A673 (cell line): ENCODE data around the gene CRX. TPM values are rescaled to one million over a fixed set of nuclear protein-coding genes. Genes with fewer than 3 reads are reported as not detected.

ENCODE experiments used
- BruUV-seq: library from RNA; stranded (reverse); fragments of 400-500 nt; replicated peaks from 2 replicates; lab custom pipeline; 2021; lab: Mats Ljungman, UMichigan
- CTCF ChIA-PET: fragments of 300-600 bp; sonication (Branson Sonifier 250); formaldehyde crosslinking; loops from one replicate; lab custom pipeline; 2022; ENCODE audit warnings: antibody characterized with exemption; lab: Charles Lee
- POLR2A ChIA-PET: fragments of 300-600 bp; sonication (Branson Sonifier 250); formaldehyde crosslinking; loops from one replicate; lab custom pipeline; 2022; ENCODE audit warnings: antibody characterized with exemption; ENCODE audit not compliant: low non-redundant PET; lab: Charles Lee
- DNase-seq: peaks from one replicate; pipeline ENCODE4 v3.0.0-alpha.2; 2015; ENCODE audit warnings: low spot score
- H3K27ac ChIP-seq: fragments of 200-600 bp; sonication (generic); 2 replicates; pipeline ENCODE4 v1.5.1; 2016; ENCODE audit warnings: mixed run types, low read depth, mild to moderate bottlenecking, mixed read lengths, antibody characterized with exemption, low read length; ENCODE audit not compliant: poor library complexity, severe bottlenecking
- H3K27me3 ChIP-seq: fragments of 200-600 bp; sonication (generic); replicated peaks from 2 replicates; pipeline ENCODE4 v1.6.1; 2017; ENCODE audit warnings: mixed run types, low read depth, mild to moderate bottlenecking, mixed read lengths, antibody characterized with exemption, low read length; ENCODE audit not compliant: insufficient read depth, poor library complexity
- H3K36me3 ChIP-seq: fragments of 200-600 bp; sonication (generic); 2 replicates; pipeline ENCODE4 v1.6.1; 2016; ENCODE audit warnings: mixed run types, mild to moderate bottlenecking, mixed read lengths, antibody characterized with exemption, low read length; ENCODE audit not compliant: insufficient read depth, poor library complexity, severe bottlenecking
- H3K4me1 ChIP-seq: fragments of 200-600 bp; sonication (generic); 2 replicates; pipeline ENCODE4 v1.6.1; 2017; ENCODE audit warnings: mixed run types, mild to moderate bottlenecking, mixed read lengths, antibody characterized with exemption, low read length; ENCODE audit not compliant: insufficient read depth, poor library complexity, severe bottlenecking
- H3K4me3 ChIP-seq: fragments of 200-600 bp; sonication (generic); 2 replicates; pipeline ENCODE4 v1.5.1; 2016; ENCODE audit warnings: low read depth, mixed run types, mild to moderate bottlenecking, mixed read lengths, low read length; ENCODE audit not compliant: poor library complexity, severe bottlenecking
- H3K9me3 ChIP-seq: fragments of 200-600 bp; sonication (generic); 2 replicates; pipeline ENCODE4 v1.6.1; 2016; ENCODE audit warnings: mixed run types, low read depth, mild to moderate bottlenecking, mixed read lengths, antibody characterized with exemption, low read length; ENCODE audit not compliant: poor library complexity, severe bottlenecking
- EZH2 ChIP-seq: fragments of 200-600 bp; sonication (generic); IDR thresholded peaks from 2 replicates; pipeline ENCODE4 v1.6.1; 2017; ENCODE audit warnings: borderline replicate concordance, low read depth, mild to moderate bottlenecking, mixed read lengths, antibody characterized with exemption, low read length; ENCODE audit not compliant: poor library complexity, severe bottlenecking
- intact Hi-C: fragments of 100-400 bp; cut with micrococcal nuclease; formaldehyde crosslinking; loops from one replicate; pipeline ENCODE4 v1.10.0; 2022; ENCODE audit not compliant: unreplicated experiment
- total RNA-seq: library from RNA; stranded (reverse); gene quantifications from 2 replicates; pipeline ENCODE4 v1.2.3, GENCODE V29; 2021
- TF ChIP-seq, protein P1 (sequence below): fragments of 300-800, 200-600 bp; sonication (generic); conservative IDR thresholded peaks from 2 replicates; pipeline ENCODE4 v1.5.1; 2017; ENCODE audit warnings: low read depth, mild to moderate bottlenecking, antibody characterized with exemption, low read length, moderate library complexity, mixed read lengths

Gene CRX
- total RNA-seq, 1 experiment from 2014 or later = not detected

DNA sequence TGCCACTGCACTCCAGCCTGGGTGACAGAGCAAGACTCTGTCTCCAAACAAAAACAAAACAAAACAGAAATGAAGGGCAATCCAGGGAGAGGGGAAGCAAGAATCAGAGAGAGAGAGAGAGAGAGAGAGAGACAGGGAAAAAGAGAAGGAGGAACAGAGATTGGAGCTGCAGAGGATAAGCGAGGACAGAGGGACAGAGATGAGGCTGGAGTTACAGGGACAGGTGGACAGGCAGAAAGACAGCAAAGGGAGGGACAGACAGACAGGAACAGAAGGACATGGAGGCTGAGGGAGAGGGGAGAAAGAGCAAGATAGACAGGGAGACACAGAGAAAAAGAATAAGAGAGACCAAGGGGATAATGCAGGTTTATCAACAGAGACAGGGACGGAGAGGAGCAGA is 1.3 kb upstream of the CRX start:
- Histone ChIP-seq H3K36me3 (no peaks in the 10 kb centered on the region), H3K4me3 (no peak overlapping the region), H3K27ac (no peak overlapping the region), H3K9me3 (no peaks in the 10 kb centered on the region), H3K27me3 (no peaks in the 10 kb centered on the region), H3K4me1 (no peaks in the 10 kb centered on the region)
- no peak for TF ChIP-seq EZH2
- TF ChIP-seq, protein P1, sequence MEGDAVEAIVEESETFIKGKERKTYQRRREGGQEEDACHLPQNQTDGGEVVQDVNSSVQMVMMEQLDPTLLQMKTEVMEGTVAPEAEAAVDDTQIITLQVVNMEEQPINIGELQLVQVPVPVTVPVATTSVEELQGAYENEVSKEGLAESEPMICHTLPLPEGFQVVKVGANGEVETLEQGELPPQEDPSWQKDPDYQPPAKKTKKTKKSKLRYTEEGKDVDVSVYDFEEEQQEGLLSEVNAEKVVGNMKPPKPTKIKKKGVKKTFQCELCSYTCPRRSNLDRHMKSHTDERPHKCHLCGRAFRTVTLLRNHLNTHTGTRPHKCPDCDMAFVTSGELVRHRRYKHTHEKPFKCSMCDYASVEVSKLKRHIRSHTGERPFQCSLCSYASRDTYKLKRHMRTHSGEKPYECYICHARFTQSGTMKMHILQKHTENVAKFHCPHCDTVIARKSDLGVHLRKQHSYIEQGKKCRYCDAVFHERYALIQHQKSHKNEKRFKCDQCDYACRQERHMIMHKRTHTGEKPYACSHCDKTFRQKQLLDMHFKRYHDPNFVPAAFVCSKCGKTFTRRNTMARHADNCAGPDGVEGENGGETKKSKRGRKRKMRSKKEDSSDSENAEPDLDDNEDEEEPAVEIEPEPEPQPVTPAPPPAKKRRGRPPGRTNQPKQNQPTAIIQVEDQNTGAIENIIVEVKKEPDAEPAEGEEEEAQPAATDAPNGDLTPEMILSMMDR = no peak
- CTCF ChIA-PET = interaction anchor here (0.7 kb wide), 1 partner anchor 364 kb away, joined by 4 read pairs; no protein-coding TSS in a partner anchor
- DNase-seq = no peak
- POLR2A ChIA-PET = no interaction called here
- intact Hi-C loops = no loop called here
- no TSS peak for BruUV-seq

DNA sequence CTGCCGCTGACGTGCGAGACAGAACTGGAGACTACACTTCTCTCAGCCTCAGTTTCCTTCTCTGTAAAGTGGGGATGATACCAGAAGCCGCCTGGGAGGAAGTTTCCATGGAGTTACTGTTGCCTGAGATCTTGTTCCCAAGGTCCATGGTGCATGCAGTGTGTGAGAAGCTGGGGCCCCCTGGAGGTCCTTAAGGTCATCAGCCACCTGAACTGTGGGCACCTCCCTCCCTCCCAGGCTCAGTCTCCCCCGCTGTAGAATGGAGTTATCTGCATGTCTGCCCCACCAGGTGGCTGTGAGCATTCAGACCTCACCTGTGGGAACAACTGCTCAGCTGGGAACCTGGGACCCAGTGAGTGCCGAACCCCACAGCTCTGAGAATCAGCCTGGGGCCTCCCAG is 2.7 kb downstream of the CRX start:
- no TSS peak for BruUV-seq
- intact Hi-C loops = no loop called here
- Histone ChIP-seq H3K27me3 (no peaks in the 10 kb centered on the region), H3K36me3 (no peaks in the 10 kb centered on the region), H3K4me1 (no peaks in the 10 kb centered on the region), H3K4me3 (no peak overlapping the region), H3K27ac (no peak overlapping the region), H3K9me3 (no peaks in the 10 kb centered on the region)
- ChIA-PET POLR2A (no interaction called here), CTCF (no interaction called here)
- TF ChIP-seq, protein P1 = no peak
- TF ChIP-seq EZH2 = no peak
- no peak for DNase-seq

DNA sequence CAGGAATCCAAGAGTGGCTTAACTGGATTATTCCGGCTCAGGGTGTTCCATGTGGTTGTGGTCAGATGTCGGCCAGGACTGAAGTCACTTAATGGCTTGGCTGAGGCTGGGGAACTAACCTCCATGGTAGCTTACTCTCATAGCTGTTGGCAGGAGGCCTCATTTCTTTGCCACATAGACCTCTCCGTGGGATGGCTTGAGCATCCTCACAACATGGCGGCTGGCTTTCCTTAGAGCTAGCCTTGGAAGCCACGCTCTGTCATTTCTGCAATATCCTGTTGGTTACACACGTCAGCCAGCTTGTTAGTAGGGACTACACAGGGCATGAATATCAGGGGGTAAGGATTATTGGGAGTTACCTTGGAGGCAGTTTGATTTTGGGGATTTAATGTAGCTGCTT is 5.1 kb downstream of the CRX start:
- Histone ChIP-seq H3K4me1 (no peaks in the 10 kb centered on the region), H3K36me3 (no peaks in the 10 kb centered on the region), H3K27ac (no peak overlapping the region), H3K9me3 (no peaks in the 10 kb centered on the region), H3K27me3 (no peaks in the 10 kb centered on the region), H3K4me3 (no peak overlapping the region)
- TF ChIP-seq EZH2 = no peak
- TF ChIP-seq, protein P1 = no peak
- intact Hi-C loops = no loop called here
- CTCF ChIA-PET = no interaction called here
- POLR2A ChIA-PET = no interaction called here
- BruUV-seq = no TSS peak
- DNase-seq = no peak
